Peyer's patch (tissue), 4 donors: ENCODE results near the gene PKNOX2.
"Not testable (repeated sequence)": the region's sequence is repeated elsewhere in the genome, so short reads cannot be mapped to it uniquely, and the experiment has no call there.

Source experiments
- POLR2A ChIP-seq, 2 donors: fragments of 450-650 bp; IDR thresholded peaks; one replicate each; pipeline ENCODE4 v1.5.1; 2017; ENCODE audit warnings: antibody characterized with exemption in 2 of 2, mild to moderate bottlenecking in 2 of 2, moderate library complexity in 2 of 2
- TF ChIP-seq, protein P1 (sequence below), 6 experiments: fragments of 450-650 bp in 4 of 6; fragments of 200-600 bp in 2 of 6; sonication (generic) in 1 of 6; IDR thresholded peaks; one replicate each; pipeline ENCODE4 v1.5.1; 2017 to 2019; ENCODE audit warnings: antibody characterized with exemption in 6 of 6, mild to moderate bottlenecking in 3 of 6, moderate library complexity in 1 of 6

DNA sequence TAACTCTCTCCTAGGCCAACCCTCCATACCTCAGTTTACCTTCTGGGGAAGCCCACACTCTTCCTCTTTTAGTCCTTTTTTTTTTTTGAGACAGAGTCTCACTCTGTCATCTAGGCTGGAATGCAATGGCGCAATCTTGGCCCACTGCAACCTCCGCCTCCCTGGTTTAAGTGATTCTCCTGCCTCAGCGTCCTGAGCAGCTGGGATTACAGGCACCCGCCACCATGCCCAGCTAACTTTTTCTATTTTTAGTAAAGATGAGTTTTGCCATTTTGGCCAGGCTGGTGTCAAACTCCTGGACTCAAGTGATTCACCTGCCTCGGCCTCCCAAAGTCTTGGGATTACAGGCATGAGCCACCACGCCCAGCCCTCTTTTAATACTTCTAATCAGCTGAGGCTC lies 58.6 kb downstream of the PKNOX2 start:
- TF ChIP-seq, protein P1, sequence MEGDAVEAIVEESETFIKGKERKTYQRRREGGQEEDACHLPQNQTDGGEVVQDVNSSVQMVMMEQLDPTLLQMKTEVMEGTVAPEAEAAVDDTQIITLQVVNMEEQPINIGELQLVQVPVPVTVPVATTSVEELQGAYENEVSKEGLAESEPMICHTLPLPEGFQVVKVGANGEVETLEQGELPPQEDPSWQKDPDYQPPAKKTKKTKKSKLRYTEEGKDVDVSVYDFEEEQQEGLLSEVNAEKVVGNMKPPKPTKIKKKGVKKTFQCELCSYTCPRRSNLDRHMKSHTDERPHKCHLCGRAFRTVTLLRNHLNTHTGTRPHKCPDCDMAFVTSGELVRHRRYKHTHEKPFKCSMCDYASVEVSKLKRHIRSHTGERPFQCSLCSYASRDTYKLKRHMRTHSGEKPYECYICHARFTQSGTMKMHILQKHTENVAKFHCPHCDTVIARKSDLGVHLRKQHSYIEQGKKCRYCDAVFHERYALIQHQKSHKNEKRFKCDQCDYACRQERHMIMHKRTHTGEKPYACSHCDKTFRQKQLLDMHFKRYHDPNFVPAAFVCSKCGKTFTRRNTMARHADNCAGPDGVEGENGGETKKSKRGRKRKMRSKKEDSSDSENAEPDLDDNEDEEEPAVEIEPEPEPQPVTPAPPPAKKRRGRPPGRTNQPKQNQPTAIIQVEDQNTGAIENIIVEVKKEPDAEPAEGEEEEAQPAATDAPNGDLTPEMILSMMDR (IDR thresholded peaks at IDR 0.05): not testable (repeated sequence)
- not testable (repeated sequence) for TF ChIP-seq POLR2A (IDR thresholded peaks at IDR 0.05)
